Prostate gland (tissue), 2 donors: ENCODE measurements around the gene FAM53B. TPM values are rescaled to one million over a fixed set of nuclear protein-coding genes. Genes with fewer than 3 reads are reported as not detected.
A peak's percentile ranks its signal among the peaks of the same experiment; 100 is the strongest.

Experiments used
- DNase-seq: peaks from one replicate; pipeline ENCODE4 v3.0.0-alpha.2; 2019; ENCODE audit warnings: low spot score
- H3K27ac ChIP-seq, 2 donors: fragments of 200-600 bp; sonication (generic); 2 replicates each; pipeline ENCODE4 v1.5.1; 2017 to 2019
- H3K27me3 ChIP-seq: fragments of 200-600 bp; sonication (generic); replicated peaks from 2 replicates; pipeline ENCODE4 v1.5.1; 2019; ENCODE audit not compliant: insufficient read depth
- H3K36me3 ChIP-seq, 2 donors: fragments of 200-600 bp; sonication (generic); 1 replicate in 1 of 2; 2 replicates in 1 of 2; pipeline versions ENCODE4 v1.5.1 to v1.8.1; 2017 to 2019
- H3K4me1 ChIP-seq: fragments of 200-600 bp; sonication (generic); replicated peaks from 2 replicates; pipeline ENCODE4 v1.5.1; 2019
- H3K4me3 ChIP-seq, 2 donors: fragments of 200-600 bp; sonication (generic); 2 replicates each; pipeline ENCODE4 v1.5.1; 2017 to 2019
- H3K9me3 ChIP-seq: fragments of 200-600 bp; sonication (generic); 2 replicates; pipeline ENCODE4 v1.5.1; 2017
- CTCF ChIP-seq, 4 experiments: fragments of 200-600 bp in 2 of 4; fragments of 450-650 bp in 2 of 4; sonication (generic) in 2 of 4; IDR thresholded peaks; 1 replicate in 3 of 4; 2 replicates in 1 of 4; pipeline ENCODE4 v1.5.1; 2016 to 2019; ENCODE audit warnings: antibody characterized with exemption in 4 of 4, mild to moderate bottlenecking in 2 of 4, moderate library complexity in 2 of 4
- POLR2A ChIP-seq: fragments of 450-650 bp; IDR thresholded peaks from one replicate; pipeline ENCODE4 v1.6.1; 2016; ENCODE audit warnings: antibody characterized with exemption, mild to moderate bottlenecking
- POLR2AphosphoS5 ChIP-seq: sonication (generic); formaldehyde crosslinking; IDR thresholded peaks from one replicate; pipeline ENCODE4 v1.6.1; 2017; ENCODE audit warnings: antibody characterized with exemption
- WGBS: methylation state at CpG from one replicate; pipeline ENCODE4 v1.1.5; 2018; 5-methylcytosine and 5-hydroxymethylcytosine counted together
- intact Hi-C: fragments of 100-400 bp; cut with DNase I; formaldehyde crosslinking; loops from one replicate; pipeline ENCODE4 v1.14.2; 2022
- total RNA-seq, 2 donors: library from RNA; depleted of rRNA; stranded (reverse); fragments of >200 nt; gene quantifications; one replicate each; pipeline ENCODE4 v1.1.0, GENCODE V29; 2016

FAM53B gene
- total RNA-seq, 2 donors from 2014 or later, result 28.9 to 101 TPM

- TF ChIP-seq POLR2A (no peak), CTCF (IDR thresholded peaks at IDR 0.05) (no peak), POLR2AphosphoS5 (peak; percentile 69)
- Histone ChIP-seq H3K27me3 (no peaks in the 10 kb centered on the region), H3K36me3 (no peaks in the 10 kb centered on the region), H3K9me3 (no peaks in the 10 kb centered on the region), H3K4me3 (no peak overlapping the region), H3K4me1 (peaks cover 21% of the 10 kb centered on the region), H3K27ac (peak overlapping the region; percentile 47 to 53)
- DNase-seq, result peak; percentile 60
- 24% methylated on average over 11 of the region's 11 CpGs for WGBS
- intact Hi-C loops, result loop anchor here (5.0 kb wide), 1 partner anchor 104 kb away; no protein-coding TSS in a partner anchor
Observed at GRCh38 chr10:124736491-124737136, 7.6 kb downstream of the FAM53B start.

GRCh38 chr10:124735491-124736286, 8.5 kb downstream of the FAM53B start:
- WGBS, result 84% methylated on average over 15 of the region's 15 CpGs
- H3K9me3 ChIP-seq, result no peaks in the 10 kb centered on the region
- TF ChIP-seq CTCF (IDR thresholded peaks at IDR 0.05) (no peak), POLR2A (no peak), POLR2AphosphoS5 (no peak)
- no peak for DNase-seq
- H3K27me3 ChIP-seq, result no peaks in the 10 kb centered on the region
- intact Hi-C loops, result loop anchor here (5.0 kb wide), 1 partner anchor 103 kb away; no protein-coding TSS in a partner anchor
- H3K27ac ChIP-seq, result peak overlapping the region; percentile 47 to 53
- H3K36me3 ChIP-seq, result no peaks in the 10 kb centered on the region
- H3K4me3 ChIP-seq, result no peak overlapping the region
- peaks cover 18% of the 10 kb centered on the region for H3K4me1 ChIP-seq

GRCh38 chr10:124734311-124735166, 9.6 kb downstream of the FAM53B start:
- no peaks in the 10 kb centered on the region for H3K27me3 ChIP-seq
- H3K27ac ChIP-seq, result no peak overlapping the region
- intact Hi-C loops, result loop anchor here (5.0 kb wide), 1 partner anchor 102 kb away; no protein-coding TSS in a partner anchor
- no peak for DNase-seq
- H3K9me3 ChIP-seq, result no peaks in the 10 kb centered on the region
- no peak for TF ChIP-seq CTCF (IDR thresholded peaks at IDR 0.05)
- no peak for TF ChIP-seq POLR2AphosphoS5
- no peak for TF ChIP-seq POLR2A
- 88% methylated on average over 16 of the region's 16 CpGs for WGBS
- peaks cover 18% of the 10 kb centered on the region for H3K4me1 ChIP-seq
- no peaks in the 10 kb centered on the region for H3K36me3 ChIP-seq
- no peak overlapping the region for H3K4me3 ChIP-seq

- WGBS, result 48% methylated on average over 13 of the region's 13 CpGs
- no peak for TF ChIP-seq CTCF (IDR thresholded peaks at IDR 0.05)
- no peak for TF ChIP-seq POLR2AphosphoS5
- no peak for TF ChIP-seq POLR2A
- H3K27me3 ChIP-seq, result no peaks in the 10 kb centered on the region
- H3K27ac ChIP-seq, result peak overlapping the region; percentile 58 to 67
- no peak for DNase-seq
- H3K4me3 ChIP-seq, result no peak overlapping the region
- no peaks in the 10 kb centered on the region for H3K36me3 ChIP-seq
- H3K9me3 ChIP-seq, result no peaks in the 10 kb centered on the region
- peaks cover 14% of the 10 kb centered on the region for H3K4me1 ChIP-seq
- intact Hi-C loops, result no loop called here
Observed at GRCh38 chr10:124733571-124734245, 10.5 kb downstream of the FAM53B start.
